Left lung (tissue), 10 donors: ENCODE results near the gene EYA2. TPM values are rescaled to one million over a fixed set of nuclear protein-coding genes. Genes with fewer than 3 reads are reported as not detected.

Source experiments
- ATAC-seq: fragments of 200-7000 bp; cut with Tn5 transposase; one replicate; pipeline ENCODE4 v1.9.1; 2020; ENCODE audit warnings: moderate library complexity
- DNase-seq, 4 donors: peaks; one replicate each; pipeline ENCODE4 v3.0.0-alpha.2; 2013 to 2020
- H3K27ac ChIP-seq, 2 donors: fragments of 200-600 bp; sonication (generic) in 1 of 2; one replicate each; pipeline versions ENCODE4 v1.5.0 to v1.8.0; 2020 to 2021
- H3K27me3 ChIP-seq, 2 donors: fragments of 200-600 bp; sonication (generic) in 1 of 2; one replicate each; pipeline versions ENCODE4 v1.5.0 to v1.8.0; 2020 to 2021
- H3K36me3 ChIP-seq, 2 donors: fragments of 200-600 bp; sonication (generic) in 1 of 2; one replicate each; pipeline versions ENCODE4 v1.5.0 to v1.8.0; 2020 to 2021
- H3K4me1 ChIP-seq, 2 donors: fragments of 200-600 bp; one replicate each; pipeline ENCODE4 v1.8.0; 2021
- H3K4me3 ChIP-seq, 2 donors: fragments of 200-600 bp; sonication (generic) in 1 of 2; one replicate each; pipeline versions ENCODE4 v1.5.0 to v1.8.0; 2020 to 2021; ENCODE audit warnings: mild to moderate bottlenecking in 1 of 2
- H3K9me3 ChIP-seq, 2 donors: fragments of 200-600 bp; sonication (generic) in 1 of 2; one replicate each; pipeline versions ENCODE4 v1.5.0 to v1.8.0; 2020 to 2021
- CTCF ChIP-seq, 2 donors: fragments of 200-600 bp; sonication (generic) in 1 of 2; IDR thresholded peaks; one replicate each; pipeline versions ENCODE4 v1.5.0 to v1.8.0; 2021; ENCODE audit warnings: antibody characterized with exemption in 2 of 2
- intact Hi-C, 2 donors: fragments of 100-400 bp; cut with DNase I; formaldehyde crosslinking; loops; one replicate each; pipeline versions ENCODE4 v1.11.2 to v1.14.2; 2022
- polyA plus RNA-seq, 6 donors: library from polyadenylated mRNA; unstranded; fragments of 120-200 nt; gene quantifications; one replicate each; pipeline ENCODE4 v1.2.1, GENCODE V29; 2013; ENCODE audit not compliant: insufficient read length in 6 of 6
- total RNA-seq, 2 donors: library from RNA; stranded (reverse); fragmentation: NEBNext Ultra II Directional; extraction: Animal tissue kit (Norgen Biotek cat#: 25700); gene quantifications; one replicate each; pipeline ENCODE4 v1.2.1, GENCODE V29; 2021
- donor health status: DM: no; HTN: yes; CAD: no.
- donor health status: DM: no; HTN: no; CAD: no.

Gene EYA2
- total and polyA plus RNA-seq, 8 donors, result 0.77 to 2.3 (median 1.2) TPM

GRCh38 chr20:46979603-46980241 is 85.1 kb downstream of the EYA2 start:
- DNase-seq (no peak), ATAC-seq (no peak)
- Histone ChIP-seq H3K27me3 (peaks cover 0 to 39% of the 10 kb centered on the region in 2 donors), H3K4me1 (no peaks in the 10 kb centered on the region), H3K9me3 (peaks cover 0 to 9% of the 10 kb centered on the region in 2 donors), H3K36me3 (no peaks in the 10 kb centered on the region), H3K27ac (no peak overlapping the region), H3K4me3 (no peak overlapping the region)
- intact Hi-C loops, result no loop called here
- no peak for TF ChIP-seq CTCF (IDR thresholded peaks at IDR 0.05)

GRCh38 chr20:46981184-46981583 is 86.5 kb downstream of the EYA2 start:
- intact Hi-C loops, result no loop called here
- DNase-seq, result no peak

GRCh38 chr20:46983466-46983865 is 88.8 kb downstream of the EYA2 start:
- H3K27ac ChIP-seq, result no peak overlapping the region
- no peak for ATAC-seq
- intact Hi-C loops, result no loop called here
- H3K36me3 ChIP-seq, result no peaks in the 10 kb centered on the region
- DNase-seq, result no peak
- peaks cover 0 to 33% of the 10 kb centered on the region in 2 donors for H3K27me3 ChIP-seq
- no peak overlapping the region for H3K4me3 ChIP-seq
- H3K9me3 ChIP-seq, result peaks cover 0 to 9% of the 10 kb centered on the region in 2 donors
- no peak for TF ChIP-seq CTCF (IDR thresholded peaks at IDR 0.05)
- H3K4me1 ChIP-seq, result no peaks in the 10 kb centered on the region

More at GRCh38 chr20:46981184-46981583, 86.5 kb downstream of the EYA2 start:
- H3K9me3 ChIP-seq, result peaks cover 0 to 9% of the 10 kb centered on the region in 2 donors
- H3K4me1 ChIP-seq, result no peaks in the 10 kb centered on the region
- H3K27me3 ChIP-seq, result peaks cover 0 to 39% of the 10 kb centered on the region in 2 donors
- no peak overlapping the region for H3K4me3 ChIP-seq
- H3K27ac ChIP-seq, result no peak overlapping the region
- H3K36me3 ChIP-seq, result no peaks in the 10 kb centered on the region
- no peak for TF ChIP-seq CTCF (IDR thresholded peaks at IDR 0.05)
- ATAC-seq, result no peak

- H3K4me1 ChIP-seq, result no peaks in the 10 kb centered on the region
- DNase-seq (no peak), ATAC-seq (no peak)
- H3K27me3 ChIP-seq, result peaks cover 0 to 32% of the 10 kb centered on the region in 2 donors
- no peaks in the 10 kb centered on the region for H3K36me3 ChIP-seq
- no peak overlapping the region for H3K4me3 ChIP-seq
- peaks cover 0 to 9% of the 10 kb centered on the region in 2 donors for H3K9me3 ChIP-seq
- no peak overlapping the region for H3K27ac ChIP-seq
- intact Hi-C loops, result no loop called here
- TF ChIP-seq CTCF (IDR thresholded peaks at IDR 0.05), result no peak
Observed at GRCh38 chr20:46984405-46984804, 89.8 kb downstream of the EYA2 start.

- no peak for ATAC-seq
- Histone ChIP-seq H3K4me3 (no peak overlapping the region), H3K9me3 (peaks cover 0 to 9% of the 10 kb centered on the region in 2 donors), H3K4me1 (no peaks in the 10 kb centered on the region), H3K36me3 (no peaks in the 10 kb centered on the region), H3K27ac (no peak overlapping the region), H3K27me3 (peaks cover 0 to 31% of the 10 kb centered on the region in 2 donors)
- DNase-seq, result no peak
- no peak for TF ChIP-seq CTCF (IDR thresholded peaks at IDR 0.05)
- intact Hi-C loops, result no loop called here
Observed at GRCh38 chr20:46985250-46985649, 90.6 kb downstream of the EYA2 start.
